Duodenal mucosa (tissue), 2 donors: Measurements from ENCODE around the gene SLC9A9.
"Not testable (repeated sequence)": the region's sequence is repeated elsewhere in the genome, so short reads cannot be mapped to it uniquely, and the experiment has no call there.

Source experiments
- H3K27ac ChIP-seq: one replicate; pipeline ENCODE4 v1.7.0; 2013; ENCODE audit warnings: low read depth, low read length
- H3K27me3 ChIP-seq, 2 donors: one replicate each; pipeline ENCODE4 v1.7.0; 2013; ENCODE audit warnings: low read length in 2 of 2, control low read depth in 1 of 2; ENCODE audit not compliant: insufficient read depth in 2 of 2, control insufficient read depth in 1 of 2
- H3K36me3 ChIP-seq, 2 donors: one replicate each; pipeline ENCODE4 v1.7.0; 2013; ENCODE audit warnings: low read length in 2 of 2, control low read depth in 1 of 2; ENCODE audit not compliant: insufficient read depth in 2 of 2, control insufficient read depth in 1 of 2
- H3K4me1 ChIP-seq, 2 donors: one replicate each; pipeline ENCODE4 v1.7.0; 2013; ENCODE audit warnings: low read length in 2 of 2, control low read depth in 1 of 2; ENCODE audit not compliant: insufficient read depth in 2 of 2, control insufficient read depth in 1 of 2
- H3K4me3 ChIP-seq, 2 donors: one replicate each; pipeline ENCODE4 v1.7.0; 2013; ENCODE audit warnings: low read length in 2 of 2, low read depth in 1 of 2
- H3K9ac ChIP-seq, 2 donors: one replicate each; pipeline ENCODE4 v1.7.0; 2013; ENCODE audit warnings: low read length in 2 of 2, low read depth in 1 of 2
- H3K9me3 ChIP-seq, 2 donors: one replicate each; pipeline ENCODE4 v1.7.0; 2013; ENCODE audit warnings: low read length in 2 of 2, control low read depth in 1 of 2; ENCODE audit not compliant: control insufficient read depth in 1 of 2

SLC9A9 gene

GRCh38 chr3:143286392-143287010 lies 561.8 kb downstream of the SLC9A9 start:
- H3K4me3 ChIP-seq, result no peak overlapping the region
- no peaks in the 10 kb centered on the region for H3K9me3 ChIP-seq
- no peaks in the 10 kb centered on the region for H3K36me3 ChIP-seq
- no peaks in the 10 kb centered on the region for H3K4me1 ChIP-seq
- no peak overlapping the region for H3K27ac ChIP-seq
- H3K9ac ChIP-seq, result no peak overlapping the region
- no peaks in the 10 kb centered on the region for H3K27me3 ChIP-seq

DNA sequence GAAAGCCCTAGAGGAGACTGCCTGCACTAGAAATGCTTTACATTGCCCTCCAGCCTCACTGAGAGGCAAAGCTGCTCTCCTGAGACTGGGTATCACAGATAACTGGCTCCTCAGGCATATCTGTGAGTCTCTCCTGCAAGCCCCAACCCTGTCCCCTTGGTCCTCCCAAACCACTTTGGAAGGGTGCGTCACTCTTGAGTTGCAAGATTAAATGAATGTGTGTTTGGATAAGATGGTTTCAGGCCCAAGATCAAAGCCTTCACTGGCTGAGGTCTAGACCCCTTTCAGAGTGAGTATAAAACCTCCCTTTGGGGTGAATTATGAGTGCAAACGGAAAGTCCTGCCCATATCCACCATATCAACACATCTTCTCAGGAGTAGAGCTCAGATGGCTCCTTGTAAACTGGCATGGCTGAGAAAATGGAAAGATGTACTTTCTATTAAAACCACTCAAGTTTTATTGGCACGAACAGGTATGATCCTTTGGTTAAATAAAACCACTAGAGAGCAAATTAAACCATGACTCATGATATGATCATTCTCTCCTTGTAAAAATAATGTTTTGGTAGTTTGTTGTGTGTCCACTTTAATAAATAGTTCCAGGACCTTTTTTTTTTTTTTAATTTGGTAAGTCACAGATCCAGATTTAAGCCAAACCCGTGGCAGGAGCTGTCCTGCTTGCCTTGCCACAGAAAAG lies 564.7 kb downstream of the SLC9A9 start:
- Histone ChIP-seq H3K9ac (no peak overlapping the region), H3K4me3 (no peak overlapping the region), H3K9me3 (no peaks in the 10 kb centered on the region), H3K36me3 (no peaks in the 10 kb centered on the region), H3K4me1 (no peaks in the 10 kb centered on the region), H3K27me3 (no peaks in the 10 kb centered on the region), H3K27ac (no peak overlapping the region)

- Histone ChIP-seq H3K9me3 (no peaks in the 10 kb centered on the region), H3K36me3 (no peaks in the 10 kb centered on the region), H3K4me1 (no peaks in the 10 kb centered on the region), H3K9ac (no peak overlapping the region), H3K27ac (no peak overlapping the region), H3K27me3 (no peaks in the 10 kb centered on the region), H3K4me3 (no peak overlapping the region)
These were observed 567.3 kb downstream of the SLC9A9 start for GRCh38 chr3:143280984-143281383.

DNA sequence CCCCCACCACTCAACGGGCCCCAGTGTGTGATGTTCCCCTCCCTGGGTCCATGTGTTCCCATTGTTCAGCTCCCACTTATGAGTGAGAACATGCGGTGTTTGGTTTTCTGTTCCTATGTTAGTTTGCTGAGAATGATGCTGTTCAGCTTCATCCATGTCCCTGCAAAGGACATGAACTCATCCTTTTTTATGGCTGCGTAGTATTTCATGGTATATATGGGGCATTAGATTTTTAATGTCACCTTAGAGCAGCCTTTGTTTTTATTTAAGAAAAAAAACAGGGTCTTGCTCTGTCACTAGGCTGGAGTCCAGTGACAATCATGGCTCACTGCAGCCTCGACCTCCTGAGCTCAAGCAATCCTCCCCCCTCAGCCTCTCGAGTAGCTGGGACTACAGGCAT lies 568.7 kb downstream of the SLC9A9 start:
- H3K9ac ChIP-seq, H3K4me3 ChIP-seq, H3K36me3 ChIP-seq, H3K4me1 ChIP-seq, H3K27ac ChIP-seq, H3K9me3 ChIP-seq, H3K27me3 ChIP-seq: not testable (repeated sequence)

GRCh38 chr3:143278721-143279120 lies 569.5 kb downstream of the SLC9A9 start:
- Histone ChIP-seq H3K4me1 (no peaks in the 10 kb centered on the region), H3K27me3 (no peaks in the 10 kb centered on the region), H3K9ac (no peak overlapping the region), H3K36me3 (no peaks in the 10 kb centered on the region), H3K27ac (no peak overlapping the region), H3K9me3 (no peaks in the 10 kb centered on the region), H3K4me3 (no peak overlapping the region)

DNA sequence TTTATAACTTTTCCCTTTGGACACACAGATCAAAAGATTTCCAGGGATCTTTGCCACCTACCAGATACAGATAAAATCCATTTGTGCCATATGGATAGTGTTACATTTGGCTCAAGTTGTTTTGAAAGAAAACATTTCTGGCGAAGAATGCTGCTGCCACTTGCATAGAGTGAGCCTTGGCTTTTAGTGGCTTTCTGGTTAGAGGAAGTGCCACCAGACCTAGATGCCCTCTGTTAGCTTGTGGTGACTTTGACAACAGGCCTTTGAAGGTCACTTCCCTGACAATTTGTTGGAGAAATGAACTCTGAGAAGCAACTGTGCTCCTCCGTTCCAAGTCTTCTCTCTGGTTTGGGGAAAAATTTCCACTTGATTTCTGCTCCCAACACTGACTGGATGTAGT lies 570.7 kb downstream of the SLC9A9 start:
- Histone ChIP-seq H3K4me1 (no peaks in the 10 kb centered on the region), H3K4me3 (no peak overlapping the region), H3K9me3 (no peaks in the 10 kb centered on the region), H3K9ac (no peak overlapping the region), H3K27me3 (no peaks in the 10 kb centered on the region), H3K36me3 (no peaks in the 10 kb centered on the region), H3K27ac (no peak overlapping the region)

DNA sequence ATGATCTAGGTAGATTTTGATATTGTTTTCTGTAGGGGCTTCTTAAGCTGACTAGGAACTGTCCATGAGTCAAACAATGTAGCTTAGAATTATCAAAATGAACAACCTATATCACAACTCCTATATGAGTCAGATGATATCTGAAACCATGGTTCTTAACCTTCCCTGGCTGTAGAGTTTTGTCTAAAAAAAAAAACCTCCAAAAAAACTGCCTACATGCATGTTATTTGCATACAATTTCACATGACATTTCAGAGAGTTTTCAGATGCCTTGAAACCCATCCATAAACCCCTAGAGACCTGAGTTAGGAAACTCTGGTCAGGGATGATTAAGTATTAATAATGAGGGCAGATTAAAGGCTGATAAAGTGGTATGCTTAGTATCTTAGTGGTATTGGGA lies 571.7 kb downstream of the SLC9A9 start:
- Histone ChIP-seq H3K36me3 (no peaks in the 10 kb centered on the region), H3K27ac (no peak overlapping the region), H3K4me3 (no peak overlapping the region), H3K9me3 (no peaks in the 10 kb centered on the region), H3K9ac (no peak overlapping the region), H3K27me3 (no peaks in the 10 kb centered on the region), H3K4me1 (no peaks in the 10 kb centered on the region)

DNA sequence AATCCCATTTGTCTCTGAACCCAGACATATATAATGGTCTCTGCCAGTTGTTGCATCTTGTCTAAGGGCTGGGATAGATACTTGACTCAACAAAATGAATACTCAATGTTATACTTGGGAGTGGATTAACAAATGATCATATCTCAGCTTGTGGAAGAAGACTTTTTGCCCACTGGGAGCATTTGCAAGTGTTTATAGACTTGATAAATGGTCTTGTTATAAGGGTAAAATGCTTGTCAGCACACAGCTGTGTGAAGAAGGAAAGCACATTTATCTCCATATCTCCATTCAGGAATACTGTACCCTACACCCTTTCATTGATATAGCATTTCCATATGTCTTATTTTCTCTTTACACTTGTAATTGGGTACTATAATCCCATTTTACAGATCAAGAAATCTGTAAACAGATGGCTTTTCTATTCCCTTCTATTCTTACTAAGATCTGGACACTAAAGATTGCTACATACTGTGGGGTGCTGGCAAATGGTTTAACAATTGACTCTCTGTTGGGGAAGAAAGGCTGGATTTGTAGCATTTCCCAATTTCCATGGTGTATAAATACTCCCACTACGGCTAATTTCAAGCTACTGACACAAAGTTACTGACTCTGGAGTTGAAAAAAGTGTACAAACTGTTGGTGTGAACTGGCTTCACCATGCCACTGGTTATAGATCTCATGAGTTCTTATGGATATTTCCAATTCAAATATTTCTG lies 574.1 kb downstream of the SLC9A9 start:
- H3K9ac ChIP-seq, result no peak overlapping the region
- H3K27me3 ChIP-seq, result no peaks in the 10 kb centered on the region
- no peak overlapping the region for H3K27ac ChIP-seq
- no peak overlapping the region for H3K4me3 ChIP-seq
- H3K36me3 ChIP-seq, result no peaks in the 10 kb centered on the region
- H3K4me1 ChIP-seq, result no peaks in the 10 kb centered on the region
- no peaks in the 10 kb centered on the region for H3K9me3 ChIP-seq

DNA sequence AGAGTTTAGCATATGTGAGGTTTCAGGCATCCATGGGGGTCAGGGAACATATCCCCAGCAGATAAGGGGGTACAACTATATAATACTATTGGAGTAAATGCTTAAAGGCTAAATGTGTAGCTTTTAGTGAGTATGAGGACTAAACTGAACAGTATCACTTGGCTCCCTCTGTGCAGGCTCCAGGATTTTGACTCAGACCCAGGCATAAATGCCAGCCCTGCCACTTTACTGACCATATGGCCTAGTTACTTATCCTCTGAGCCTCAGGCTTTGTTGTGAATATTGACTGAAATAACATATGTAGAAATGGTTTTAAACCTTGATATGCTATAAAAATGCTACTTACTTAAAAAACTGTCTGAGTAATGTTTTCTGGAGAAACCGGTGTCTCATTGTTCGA lies 577.1 kb downstream of the SLC9A9 start:
- H3K4me3 ChIP-seq, result no peak overlapping the region
- H3K4me1 ChIP-seq, result no peaks in the 10 kb centered on the region
- no peaks in the 10 kb centered on the region for H3K9me3 ChIP-seq
- no peaks in the 10 kb centered on the region for H3K27me3 ChIP-seq
- H3K27ac ChIP-seq, result no peak overlapping the region
- no peaks in the 10 kb centered on the region for H3K36me3 ChIP-seq
- no peak overlapping the region for H3K9ac ChIP-seq

DNA sequence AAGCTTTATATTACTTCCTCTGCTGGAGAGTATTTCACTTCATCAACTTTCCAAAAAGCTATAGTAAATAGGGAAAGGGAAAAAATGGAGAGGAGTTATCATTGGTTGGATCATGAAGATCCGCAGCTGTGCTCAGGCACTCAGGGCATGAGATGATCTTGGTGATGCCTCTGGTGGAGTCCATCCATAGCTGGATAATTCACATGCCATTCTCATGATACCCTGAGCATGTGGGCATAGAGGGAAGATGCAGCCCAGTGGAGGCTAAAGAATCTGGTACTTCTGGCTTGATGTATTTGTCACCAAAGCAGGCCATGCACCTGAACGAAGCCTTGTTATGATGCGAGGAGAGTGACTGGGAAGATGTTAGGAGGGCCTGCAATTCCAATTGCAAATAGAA lies 578.5 kb downstream of the SLC9A9 start:
- H3K27ac ChIP-seq, result no peak overlapping the region
- H3K27me3 ChIP-seq, result no peaks in the 10 kb centered on the region
- H3K9ac ChIP-seq, result no peak overlapping the region
- H3K9me3 ChIP-seq, result no peaks in the 10 kb centered on the region
- no peaks in the 10 kb centered on the region for H3K4me1 ChIP-seq
- H3K36me3 ChIP-seq, result no peaks in the 10 kb centered on the region
- no peak overlapping the region for H3K4me3 ChIP-seq
